ENCODE results near the gene ITPK1.

DNA sequence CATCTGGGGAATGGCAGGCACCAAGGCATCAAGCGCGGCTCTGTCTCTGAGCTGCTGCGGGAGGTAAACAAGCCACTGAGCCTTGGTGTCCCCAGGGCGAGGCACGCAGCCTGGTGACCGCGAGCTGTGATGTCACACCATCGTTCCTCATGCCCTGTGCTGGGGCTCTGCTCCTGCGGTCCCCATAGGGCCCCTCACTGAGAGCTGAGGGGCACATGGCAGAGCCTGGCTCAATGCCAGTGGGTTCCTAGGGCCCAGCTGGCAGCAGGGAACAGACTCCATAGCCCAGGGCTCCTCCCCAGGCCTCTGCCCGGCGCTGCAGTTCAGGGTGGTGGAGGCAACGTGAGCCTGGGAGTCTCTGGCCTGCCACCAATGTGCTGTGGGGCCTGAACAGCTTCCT lies 170.2 kb downstream of the ITPK1 start:
- TF ChIP-seq, protein P1, sequence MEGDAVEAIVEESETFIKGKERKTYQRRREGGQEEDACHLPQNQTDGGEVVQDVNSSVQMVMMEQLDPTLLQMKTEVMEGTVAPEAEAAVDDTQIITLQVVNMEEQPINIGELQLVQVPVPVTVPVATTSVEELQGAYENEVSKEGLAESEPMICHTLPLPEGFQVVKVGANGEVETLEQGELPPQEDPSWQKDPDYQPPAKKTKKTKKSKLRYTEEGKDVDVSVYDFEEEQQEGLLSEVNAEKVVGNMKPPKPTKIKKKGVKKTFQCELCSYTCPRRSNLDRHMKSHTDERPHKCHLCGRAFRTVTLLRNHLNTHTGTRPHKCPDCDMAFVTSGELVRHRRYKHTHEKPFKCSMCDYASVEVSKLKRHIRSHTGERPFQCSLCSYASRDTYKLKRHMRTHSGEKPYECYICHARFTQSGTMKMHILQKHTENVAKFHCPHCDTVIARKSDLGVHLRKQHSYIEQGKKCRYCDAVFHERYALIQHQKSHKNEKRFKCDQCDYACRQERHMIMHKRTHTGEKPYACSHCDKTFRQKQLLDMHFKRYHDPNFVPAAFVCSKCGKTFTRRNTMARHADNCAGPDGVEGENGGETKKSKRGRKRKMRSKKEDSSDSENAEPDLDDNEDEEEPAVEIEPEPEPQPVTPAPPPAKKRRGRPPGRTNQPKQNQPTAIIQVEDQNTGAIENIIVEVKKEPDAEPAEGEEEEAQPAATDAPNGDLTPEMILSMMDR (IDR thresholded peaks at IDR 0.05): no peak
- TF ChIP-seq POLR2AphosphoS5 (IDR thresholded peaks at IDR 0.05; ENCODE audit: low read depth, low read length): no peak
- no peak for TF ChIP-seq JUND (IDR thresholded peaks at IDR 0.05)
- no peak for TF ChIP-seq MXI1 (IDR thresholded peaks at IDR 0.05; ENCODE audit: low read depth, low read length)
- TF ChIP-seq FOXM1 (IDR thresholded peaks at IDR 0.05; ENCODE audit: low read depth): no peak
- TF ChIP-seq, protein P2, sequence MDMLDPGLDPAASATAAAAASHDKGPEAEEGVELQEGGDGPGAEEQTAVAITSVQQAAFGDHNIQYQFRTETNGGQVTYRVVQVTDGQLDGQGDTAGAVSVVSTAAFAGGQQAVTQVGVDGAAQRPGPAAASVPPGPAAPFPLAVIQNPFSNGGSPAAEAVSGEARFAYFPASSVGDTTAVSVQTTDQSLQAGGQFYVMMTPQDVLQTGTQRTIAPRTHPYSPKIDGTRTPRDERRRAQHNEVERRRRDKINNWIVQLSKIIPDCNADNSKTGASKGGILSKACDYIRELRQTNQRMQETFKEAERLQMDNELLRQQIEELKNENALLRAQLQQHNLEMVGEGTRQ (IDR thresholded peaks at IDR 0.05; ENCODE audit: borderline replicate concordance, low read depth, low read length): no peak
- TF ChIP-seq, protein P3, sequence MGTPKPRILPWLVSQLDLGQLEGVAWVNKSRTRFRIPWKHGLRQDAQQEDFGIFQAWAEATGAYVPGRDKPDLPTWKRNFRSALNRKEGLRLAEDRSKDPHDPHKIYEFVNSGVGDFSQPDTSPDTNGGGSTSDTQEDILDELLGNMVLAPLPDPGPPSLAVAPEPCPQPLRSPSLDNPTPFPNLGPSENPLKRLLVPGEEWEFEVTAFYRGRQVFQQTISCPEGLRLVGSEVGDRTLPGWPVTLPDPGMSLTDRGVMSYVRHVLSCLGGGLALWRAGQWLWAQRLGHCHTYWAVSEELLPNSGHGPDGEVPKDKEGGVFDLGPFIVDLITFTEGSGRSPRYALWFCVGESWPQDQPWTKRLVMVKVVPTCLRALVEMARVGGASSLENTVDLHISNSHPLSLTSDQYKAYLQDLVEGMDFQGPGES (IDR thresholded peaks at IDR 0.05; ENCODE audit: low read depth, low read length): no peak
- no peak for TF ChIP-seq SMC3 (IDR thresholded peaks at IDR 0.05; ENCODE audit: low read depth, low read length)
- TF ChIP-seq FOXJ3 (CRISPR knock-in tag; IDR thresholded peaks at IDR 0.05): no peak
- TF ChIP-seq SIN3A (IDR thresholded peaks at IDR 0.05; ENCODE audit: borderline replicate concordance, low read depth, low read length): no peak
- TF ChIP-seq EP300 (IDR thresholded peaks at IDR 0.05; ENCODE audit: borderline replicate concordance in 1 of 2, low read depth in 1 of 2, low read length in 1 of 2): no peak

All from SK-N-SH (cell line).